ENCODE measurements around the gene DISC1. TPM values are rescaled to one million over a fixed set of nuclear protein-coding genes. Genes with fewer than 3 reads are reported as not detected.

DISC1 gene
- total and polyA plus RNA-seq, 7 donors: 1.2 to 14.1 (median 5.8) TPM

GRCh38 chr1:231597971-231598370, 28.6 kb upstream of the DISC1 start:
- WGBS, 2 donors: 95 to 98% methylated on average over 1 of the region's 1 CpG
- no peak for DNase-seq
- H3K27ac ChIP-seq: no peak overlapping the region
- intact Hi-C loops (cut with DNase I): no loop called here
- no peaks in the 10 kb centered on the region for H3K27me3 ChIP-seq
- H3K4me3 ChIP-seq: no peak overlapping the region
- H3K4me1 ChIP-seq: peaks cover 0 to 34% (median 31%) of the 10 kb centered on the region in 4 donors
- H3K9me3 ChIP-seq: no peaks in the 10 kb centered on the region
- no peak for TF ChIP-seq CTCF (IDR thresholded peaks at IDR 0.05)
- no peak for TF ChIP-seq POLR2AphosphoS5 (IDR thresholded peaks at IDR 0.05)
- no peak for TF ChIP-seq POLR2A (IDR thresholded peaks at IDR 0.05)
- no peak for TF ChIP-seq EP300 (IDR thresholded peaks at IDR 0.05)
- H3K36me3 ChIP-seq: no peaks in the 10 kb centered on the region

GRCh38 chr1:231600458-231600976, 26.1 kb upstream of the DISC1 start:
- TF ChIP-seq EP300 (IDR thresholded peaks at IDR 0.05) (peak in 1 of 4 donors; percentile 34), POLR2AphosphoS5 (IDR thresholded peaks at IDR 0.05) (peak in 1 of 4 donors; percentile 76), CTCF (IDR thresholded peaks at IDR 0.05) (no peak)
- WGBS, 2 donors: 60 to 76% methylated on average over 7 of the region's 7 CpGs
- H3K4me1 ChIP-seq: peaks cover 0 to 35% (median 33%) of the 10 kb centered on the region in 4 donors
- no peak for DNase-seq
- H3K27me3 ChIP-seq: no peaks in the 10 kb centered on the region
- H3K4me3 ChIP-seq: no peak overlapping the region
- no peaks in the 10 kb centered on the region for H3K36me3 ChIP-seq
- no peaks in the 10 kb centered on the region for H3K9me3 ChIP-seq
- peak overlapping the region; percentile 27 to 65 (median 50) for H3K27ac ChIP-seq
- intact Hi-C loops (cut with DNase I): loop anchor here (5.0 kb wide), 2 partner anchors 73 to 263 kb away; partner anchors contain the start of genes EXOC8, SPRTN and TSNAX

GRCh38 chr1:231601824-231602672, 24.5 kb upstream of the DISC1 start:
- Histone ChIP-seq H3K9me3 (no peaks in the 10 kb centered on the region), H3K4me3 (no peak overlapping the region), H3K27me3 (no peaks in the 10 kb centered on the region), H3K27ac (peak overlapping the region in 3 of 4 donors; percentile 15 to 65 (median 54)), H3K4me1 (peaks cover 0 to 35% (median 33%) of the 10 kb centered on the region in 4 donors), H3K36me3 (no peaks in the 10 kb centered on the region)
- intact Hi-C loops (cut with DNase I): loop anchor here (5.0 kb wide), 2 partner anchors 75 to 265 kb away; partner anchors contain the start of genes EXOC8, SPRTN and TSNAX
- no peak for TF ChIP-seq POLR2AphosphoS5 (IDR thresholded peaks at IDR 0.05)
- TF ChIP-seq POLR2A (IDR thresholded peaks at IDR 0.05): no peak
- no peak for TF ChIP-seq EP300 (IDR thresholded peaks at IDR 0.05)
- TF ChIP-seq CTCF (IDR thresholded peaks at IDR 0.05): no peak
- no peak for DNase-seq
- 43 to 53% methylated on average over 5 of the region's 5 CpGs for WGBS, 2 donors

GRCh38 chr1:231602673-231602984, 24.0 kb upstream of the DISC1 start:
- H3K4me1 ChIP-seq: peaks cover 0 to 35% (median 33%) of the 10 kb centered on the region in 4 donors
- peak overlapping the region in 3 of 4 donors; percentile 15 to 65 (median 54) for H3K27ac ChIP-seq
- no peak overlapping the region for H3K4me3 ChIP-seq
- no peaks in the 10 kb centered on the region for H3K27me3 ChIP-seq
- intact Hi-C loops (cut with DNase I): loop anchor here (5.0 kb wide), 2 partner anchors 75 to 265 kb away; partner anchors contain the start of genes EXOC8, SPRTN and TSNAX
- no peak for DNase-seq
- no peaks in the 10 kb centered on the region for H3K36me3 ChIP-seq
- no peak for TF ChIP-seq POLR2AphosphoS5 (IDR thresholded peaks at IDR 0.05)
- TF ChIP-seq CTCF (IDR thresholded peaks at IDR 0.05): no peak
- TF ChIP-seq POLR2A (IDR thresholded peaks at IDR 0.05): no peak
- TF ChIP-seq EP300 (IDR thresholded peaks at IDR 0.05): no peak
- 88 to 91% methylated on average over 4 of the region's 4 CpGs for WGBS, 2 donors
- no peaks in the 10 kb centered on the region for H3K9me3 ChIP-seq
